ENCODE data around the gene ITFG2. TPM values are rescaled to one million over a fixed set of nuclear protein-coding genes. Genes with fewer than 3 reads are reported as not detected.

ITFG2 gene
- total RNA-seq, 1 experiment from 2014 or later: 41.3 TPM

- ChIA-PET POLR2A (ENCODE audit: unreplicated experiment) (no interaction called here), CTCF (no interaction called here)
- no TSS peak for BruUV-seq (replicated peaks)
- Histone ChIP-seq H3K27ac (no peak overlapping the region), H3F3A (ENCODE audit: insufficient read depth, low read depth) (peaks cover 67% of the 10 kb centered on the region), H2AFZ (no peak overlapping the region), H3K9me2 (ENCODE audit: insufficient read depth) (no peaks in the 10 kb centered on the region), H3K36me3 (ENCODE audit: low read depth) (peaks cover 71% of the 10 kb centered on the region), H4K20me1 (ENCODE audit: insufficient read depth) (peaks cover 41% of the 10 kb centered on the region), H3K4me1 (replicated peaks; ENCODE audit: insufficient read depth) (peaks cover 8% of the 10 kb centered on the region), H3K79me2 (ENCODE audit: low read depth) (peaks cover 24% of the 10 kb centered on the region), H3K27me3 (ENCODE audit: insufficient read depth, low read depth) (no peaks in the 10 kb centered on the region), H3K4me3 (no peak overlapping the region), H3K9me3 (ENCODE audit: insufficient read depth, low read depth) (no peaks in the 10 kb centered on the region), H3K4me2 (no peak overlapping the region)
- no peak for DNase-seq
- intact Hi-C loops (cut with micrococcal nuclease; ENCODE audit: unreplicated experiment): no loop called here
- TF ChIP-seq CTCF (conservative IDR thresholded peaks at IDR 0.05): no peak
- no peak for TF ChIP-seq EZH2 (IDR thresholded peaks at IDR 0.05; ENCODE audit: low read depth)
Measured at GRCh38 chr12:2801044-2801783, 11.3 kb upstream of the ITFG2 start.

GRCh38 chr12:2803635-2804392 lies 8.7 kb upstream of the ITFG2 start:
- POLR2A ChIA-PET (ENCODE audit: unreplicated experiment): no interaction called here
- Histone ChIP-seq H3F3A (ENCODE audit: insufficient read depth, low read depth) (peaks cover 67% of the 10 kb centered on the region), H3K4me3 (no peak overlapping the region), H3K27me3 (ENCODE audit: insufficient read depth, low read depth) (no peaks in the 10 kb centered on the region), H3K4me2 (no peak overlapping the region), H3K4me1 (replicated peaks; ENCODE audit: insufficient read depth) (no peaks in the 10 kb centered on the region), H4K20me1 (ENCODE audit: insufficient read depth) (peaks cover 17% of the 10 kb centered on the region), H3K36me3 (ENCODE audit: low read depth) (peaks cover 51% of the 10 kb centered on the region), H2AFZ (no peak overlapping the region), H3K9me3 (ENCODE audit: insufficient read depth, low read depth) (no peaks in the 10 kb centered on the region), H3K79me2 (ENCODE audit: low read depth) (no peaks in the 10 kb centered on the region), H3K27ac (no peak overlapping the region), H3K9me2 (ENCODE audit: insufficient read depth) (no peaks in the 10 kb centered on the region)
- TF ChIP-seq EZH2 (IDR thresholded peaks at IDR 0.05; ENCODE audit: low read depth): no peak
- BruUV-seq (replicated peaks): no TSS peak
- no peak for DNase-seq
- intact Hi-C loops (cut with micrococcal nuclease; ENCODE audit: unreplicated experiment): no loop called here
- CTCF ChIA-PET: no interaction called here

- no peak overlapping the region for H3K4me3 ChIP-seq
- no peak for TF ChIP-seq CTCF (conservative IDR thresholded peaks at IDR 0.05)
- TF ChIP-seq EZH2 (IDR thresholded peaks at IDR 0.05; ENCODE audit: low read depth): no peak
- no peaks in the 10 kb centered on the region for H3K4me1 ChIP-seq (replicated peaks; ENCODE audit: insufficient read depth)
- BruUV-seq (replicated peaks): no TSS peak
- POLR2A ChIA-PET (ENCODE audit: unreplicated experiment): no interaction called here
- no peak for DNase-seq
- H3K9me3 ChIP-seq (ENCODE audit: insufficient read depth, low read depth): no peaks in the 10 kb centered on the region
- H3K9me2 ChIP-seq (ENCODE audit: insufficient read depth): no peaks in the 10 kb centered on the region
- intact Hi-C loops (cut with micrococcal nuclease; ENCODE audit: unreplicated experiment): no loop called here
- no peak overlapping the region for H3K27ac ChIP-seq
- H3K27me3 ChIP-seq (ENCODE audit: insufficient read depth, low read depth): no peaks in the 10 kb centered on the region
- no peak overlapping the region for H2AFZ ChIP-seq
- peaks cover 60% of the 10 kb centered on the region for H3F3A ChIP-seq (ENCODE audit: insufficient read depth, low read depth)
- H4K20me1 ChIP-seq (ENCODE audit: insufficient read depth): peaks cover 9% of the 10 kb centered on the region
- H3K4me2 ChIP-seq: no peak overlapping the region
- no peaks in the 10 kb centered on the region for H3K79me2 ChIP-seq (ENCODE audit: low read depth)
- CTCF ChIA-PET: no interaction called here
- peaks cover 44% of the 10 kb centered on the region for H3K36me3 ChIP-seq (ENCODE audit: low read depth)
Measured at GRCh38 chr12:2804393-2805142, 7.9 kb upstream of the ITFG2 start.
